Measurements from ENCODE around the gene STAT5B.
A peak's percentile ranks its signal among the peaks of the same experiment; 100 is the strongest.

STAT5B gene

DNA sequence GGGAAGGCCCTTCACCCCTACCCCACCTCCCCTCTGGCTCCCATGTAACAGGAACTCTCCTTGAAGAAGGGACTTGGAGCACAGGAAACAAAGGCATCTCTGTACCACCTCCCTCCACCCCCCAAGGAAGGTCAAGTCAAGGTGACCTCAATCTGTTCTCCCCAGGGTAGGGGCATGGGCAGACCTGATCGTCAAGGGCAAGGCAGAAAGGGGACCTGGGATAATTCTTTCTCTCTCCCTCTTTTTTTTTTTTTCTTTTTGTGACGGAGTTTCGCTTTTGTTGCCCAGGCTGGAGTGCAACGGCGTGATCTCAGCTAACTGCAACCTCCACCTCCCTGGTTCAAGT, 7.8 kb upstream of the STAT5B start:
- H3K36me3 ChIP-seq (ENCODE audit: insufficient read depth, low read length) = no peaks in the 10 kb centered on the region
- H3K27me3 ChIP-seq (ENCODE audit: insufficient read depth, low read length) = no peaks in the 10 kb centered on the region
- no peak overlapping the region for H3K27ac ChIP-seq (ENCODE audit: low read depth, low read length)
- peaks cover 12% of the 10 kb centered on the region for H3K4me1 ChIP-seq (ENCODE audit: control insufficient read depth, insufficient read depth, low read length, unreplicated experiment)
- H3K4me3 ChIP-seq (ENCODE audit: low read depth, low read length) = no peak overlapping the region
- no peak overlapping the region for H2AFZ ChIP-seq (ENCODE audit: low read length, unreplicated experiment)
- H3K79me2 ChIP-seq (ENCODE audit: control insufficient read depth, insufficient read depth, low read length, unreplicated experiment) = no peaks in the 10 kb centered on the region

DNA sequence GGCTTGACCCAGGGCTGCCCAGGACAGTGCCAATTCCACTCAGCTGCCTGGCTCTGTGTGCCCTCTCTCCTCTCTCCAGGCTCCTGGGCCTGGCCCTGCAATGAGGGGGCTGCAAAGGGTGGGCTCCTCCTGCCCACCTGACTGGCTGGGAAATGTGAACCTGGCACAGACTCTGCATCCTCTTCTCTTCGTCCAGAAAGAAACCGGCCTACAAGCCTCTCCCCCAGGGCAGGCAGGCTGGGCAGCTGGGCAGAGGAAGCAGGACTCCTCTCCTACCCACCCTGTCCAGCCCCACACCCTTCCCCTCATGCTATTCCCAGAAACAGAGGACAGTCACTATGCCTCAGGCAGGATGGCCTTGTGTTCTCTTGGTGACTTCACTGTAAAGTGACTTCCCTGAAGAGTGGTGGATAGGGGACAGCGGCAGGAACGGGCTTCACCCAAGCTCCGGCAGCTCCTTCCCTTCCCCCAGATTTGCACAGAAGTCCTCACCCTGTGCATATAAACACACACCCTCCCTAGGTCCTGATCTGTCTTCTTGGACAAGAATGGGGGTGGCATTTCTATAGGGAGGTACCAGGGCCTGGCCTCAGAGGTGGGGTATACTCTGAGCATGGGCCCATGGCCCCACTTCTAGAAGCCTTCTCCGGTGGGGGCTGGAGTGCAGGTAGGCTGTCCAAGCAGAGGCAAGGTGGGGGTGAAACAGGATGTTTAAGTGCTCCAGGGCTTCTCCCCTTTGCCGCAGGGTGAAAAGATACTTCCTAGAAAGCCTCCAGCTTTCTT, 7.2 kb upstream of the STAT5B start:
- H3K4me3 ChIP-seq (ENCODE audit: low read depth, low read length) = no peak overlapping the region
- no peak overlapping the region for H2AFZ ChIP-seq (ENCODE audit: low read length, unreplicated experiment)
- no peaks in the 10 kb centered on the region for H3K36me3 ChIP-seq (ENCODE audit: insufficient read depth, low read length)
- no peak overlapping the region for H3K27ac ChIP-seq (ENCODE audit: low read depth, low read length)
- H3K4me1 ChIP-seq (ENCODE audit: control insufficient read depth, insufficient read depth, low read length, unreplicated experiment) = peaks cover 9% of the 10 kb centered on the region
- H3K27me3 ChIP-seq (ENCODE audit: insufficient read depth, low read length) = no peaks in the 10 kb centered on the region
- no peaks in the 10 kb centered on the region for H3K79me2 ChIP-seq (ENCODE audit: control insufficient read depth, insufficient read depth, low read length, unreplicated experiment)

DNA sequence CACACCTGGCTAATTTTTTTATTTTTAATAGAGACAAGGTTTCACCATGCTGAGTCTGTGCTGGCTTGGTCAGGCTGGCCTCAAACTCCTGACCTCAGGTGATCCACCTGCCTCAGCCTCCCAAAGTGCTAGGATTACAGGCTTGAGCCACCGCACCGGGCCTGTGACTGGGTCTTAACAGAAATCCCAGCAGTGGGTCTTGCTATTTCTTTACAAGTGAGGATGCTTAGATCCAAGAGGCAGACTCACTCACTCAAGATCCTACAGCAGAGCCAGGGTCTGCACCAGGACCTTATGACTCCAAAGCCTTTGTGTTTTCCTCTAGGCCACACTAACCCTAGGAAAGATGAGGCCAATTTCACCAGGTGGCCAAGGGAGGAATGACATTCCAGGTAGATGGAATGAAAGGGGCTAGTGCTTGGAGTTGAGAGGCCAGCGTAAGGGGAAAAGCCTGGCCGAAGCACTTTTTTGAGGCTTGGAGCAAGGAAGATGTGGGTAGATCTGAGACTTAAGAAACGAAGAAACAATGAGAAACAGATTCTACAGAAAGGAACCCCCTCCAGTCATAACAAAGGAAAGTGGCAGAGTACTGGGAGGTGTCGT, 6.4 kb upstream of the STAT5B start:
- peaks cover 9% of the 10 kb centered on the region for H3K4me1 ChIP-seq (ENCODE audit: control insufficient read depth, insufficient read depth, low read length, unreplicated experiment)

DNA sequence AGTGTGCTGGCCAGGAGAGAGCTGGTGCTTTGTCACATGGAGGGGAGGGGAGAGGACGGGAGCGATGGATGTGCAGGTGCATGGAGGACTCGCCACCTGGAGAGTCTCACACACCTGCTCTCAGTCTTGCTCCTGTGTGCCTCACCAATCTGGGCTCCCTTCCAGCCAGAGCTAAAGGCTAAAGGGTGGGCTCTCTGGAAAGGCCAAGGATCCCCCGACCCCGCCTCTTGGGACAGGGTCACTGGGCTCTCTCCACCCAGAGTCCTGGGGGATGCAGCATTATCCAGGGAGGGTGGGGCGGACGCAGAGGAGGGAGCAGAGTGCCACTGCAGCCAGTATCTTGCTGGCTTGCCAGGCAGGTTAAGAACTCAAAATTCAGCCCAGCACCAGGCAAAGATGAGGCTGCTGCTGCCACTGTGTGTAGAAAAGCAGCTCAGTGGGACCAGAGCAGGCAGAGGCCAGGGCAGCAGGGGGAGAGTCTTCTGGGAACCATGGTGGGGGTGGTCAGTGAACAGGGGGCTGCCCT, 5.4 kb upstream of the STAT5B start:
- H3K4me3 ChIP-seq (ENCODE audit: low read depth, low read length) = no peak overlapping the region
- no peak overlapping the region for H2AFZ ChIP-seq (ENCODE audit: low read length, unreplicated experiment)
- H3K79me2 ChIP-seq (ENCODE audit: control insufficient read depth, insufficient read depth, low read length, unreplicated experiment) = no peaks in the 10 kb centered on the region
- H3K36me3 ChIP-seq (ENCODE audit: insufficient read depth, low read length) = no peaks in the 10 kb centered on the region
- peaks cover 2% of the 10 kb centered on the region for H3K4me1 ChIP-seq (ENCODE audit: control insufficient read depth, insufficient read depth, low read length, unreplicated experiment)
- H3K27ac ChIP-seq (ENCODE audit: low read depth, low read length) = no peak overlapping the region
- H3K27me3 ChIP-seq (ENCODE audit: insufficient read depth, low read length) = no peaks in the 10 kb centered on the region

More for the DNA sequence above, 6.4 kb upstream of the STAT5B start:
- Histone ChIP-seq H3K27me3 (ENCODE audit: insufficient read depth, low read length) (no peaks in the 10 kb centered on the region), H3K36me3 (ENCODE audit: insufficient read depth, low read length) (no peaks in the 10 kb centered on the region), H2AFZ (ENCODE audit: low read length, unreplicated experiment) (no peak overlapping the region), H3K27ac (ENCODE audit: low read depth, low read length) (no peak overlapping the region), H3K4me3 (ENCODE audit: low read depth, low read length) (no peak overlapping the region), H3K79me2 (ENCODE audit: control insufficient read depth, insufficient read depth, low read length, unreplicated experiment) (no peaks in the 10 kb centered on the region)

DNA sequence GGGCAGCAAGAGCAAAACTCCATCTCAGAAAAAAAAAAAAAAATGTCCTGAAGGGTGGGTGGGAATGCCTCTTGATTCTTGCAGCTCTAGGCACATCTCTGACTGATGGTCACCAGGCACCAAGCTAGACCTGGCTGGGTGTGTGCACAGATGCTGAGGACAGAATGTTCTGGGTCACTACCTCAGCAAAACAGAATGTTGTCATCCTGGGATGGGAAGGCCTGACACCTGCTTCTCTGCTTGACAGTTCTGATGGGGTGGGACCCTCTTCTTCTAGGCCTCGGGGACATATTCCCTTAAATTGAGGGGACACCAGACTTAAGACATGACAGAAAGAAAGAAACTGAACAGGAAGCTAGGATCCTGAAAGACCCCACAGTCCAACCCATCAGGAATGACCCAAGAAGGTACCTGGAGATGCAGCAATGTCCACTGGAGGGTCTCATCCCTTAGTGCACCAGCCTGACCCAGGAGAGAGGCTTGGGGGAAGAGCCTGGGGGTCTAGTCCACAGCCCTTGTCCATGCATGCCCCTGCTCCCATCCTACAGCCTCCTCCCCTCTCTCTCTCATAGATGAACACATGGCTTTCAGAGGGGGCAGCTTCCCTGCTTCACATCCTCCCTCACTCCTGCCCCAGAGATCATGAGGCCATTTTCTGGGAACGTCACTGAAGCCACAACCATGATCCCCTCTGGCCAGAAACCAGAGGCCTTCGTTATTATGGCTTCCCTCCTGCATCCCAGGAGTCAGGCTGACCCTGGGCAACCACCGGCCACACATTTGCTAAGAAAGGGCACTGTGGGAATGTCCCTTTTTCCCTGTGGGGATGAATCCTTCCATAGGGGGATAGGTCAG, 3.8 kb upstream of the STAT5B start:
- H3K27me3 ChIP-seq (ENCODE audit: insufficient read depth, low read length) = no peaks in the 10 kb centered on the region
- no peak overlapping the region for H3K4me3 ChIP-seq (ENCODE audit: low read depth, low read length)
- H3K36me3 ChIP-seq (ENCODE audit: insufficient read depth, low read length) = no peaks in the 10 kb centered on the region
- no peak overlapping the region for H3K27ac ChIP-seq (ENCODE audit: low read depth, low read length)
- peaks cover 2% of the 10 kb centered on the region for H3K4me1 ChIP-seq (ENCODE audit: control insufficient read depth, insufficient read depth, low read length, unreplicated experiment)
- no peak overlapping the region for H2AFZ ChIP-seq (ENCODE audit: low read length, unreplicated experiment)
- peaks cover 9% of the 10 kb centered on the region for H3K79me2 ChIP-seq (ENCODE audit: control insufficient read depth, insufficient read depth, low read length, unreplicated experiment)

DNA sequence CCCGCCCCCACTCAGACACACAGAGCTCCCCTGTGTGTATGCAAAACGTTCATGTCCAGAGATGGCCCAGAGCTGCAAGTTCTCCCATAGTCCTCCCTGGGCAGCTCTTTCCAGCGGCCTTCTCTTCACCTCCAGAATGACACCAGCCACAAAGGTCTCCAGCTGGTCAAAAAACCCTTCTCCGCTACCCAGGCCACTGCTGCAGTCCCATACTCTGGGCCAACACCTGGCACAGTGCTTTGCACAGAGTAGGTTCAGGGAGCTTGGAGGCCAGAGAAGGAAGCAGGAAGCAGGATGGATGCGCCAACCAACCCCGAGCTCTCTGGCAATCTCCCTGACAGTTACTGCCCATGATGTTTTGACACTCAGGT, 1.1 kb upstream of the STAT5B start:
- H3K36me3 ChIP-seq (ENCODE audit: insufficient read depth, low read length) = no peaks in the 10 kb centered on the region
- no peak overlapping the region for H2AFZ ChIP-seq (ENCODE audit: low read length, unreplicated experiment)
- H3K27ac ChIP-seq (ENCODE audit: low read depth, low read length) = no peak overlapping the region

DNA sequence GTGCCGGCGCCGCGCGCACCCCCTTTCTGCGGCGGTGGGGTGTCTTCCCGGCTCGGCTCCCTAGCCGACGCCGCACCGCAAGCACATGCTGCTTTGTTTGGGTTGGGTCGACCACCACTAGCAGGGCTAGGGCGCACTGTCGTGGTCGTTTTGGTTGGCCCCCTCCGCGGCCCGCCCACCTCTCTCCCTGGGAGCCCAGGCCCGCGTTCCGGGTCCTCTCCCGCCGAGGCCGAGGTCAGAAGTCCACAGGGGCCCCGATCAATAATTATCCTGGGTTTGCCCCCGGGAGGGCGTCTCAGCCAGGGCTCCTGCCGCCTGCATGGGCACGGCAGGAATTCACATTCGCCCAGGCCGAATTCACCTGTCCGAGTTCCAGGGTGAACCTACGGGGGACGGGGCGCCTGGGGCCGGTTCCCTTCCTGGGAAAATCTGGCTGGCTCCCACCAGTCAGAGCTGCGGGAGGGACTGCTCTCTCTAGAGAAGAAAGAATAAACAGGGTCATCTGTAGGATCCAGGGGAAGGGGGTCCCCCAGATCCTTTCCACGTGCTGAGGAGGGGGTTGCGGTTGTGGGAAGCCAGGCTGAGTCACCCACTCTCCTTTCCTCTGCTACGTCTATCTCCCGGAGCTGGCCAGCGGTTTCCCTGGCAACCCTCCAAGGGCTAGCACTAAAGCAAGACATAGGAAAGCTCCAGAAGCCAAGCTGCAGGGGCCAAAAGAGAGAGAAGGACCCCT, 584 bp upstream of the STAT5B start:
- Histone ChIP-seq H3K27ac (ENCODE audit: low read depth, low read length) (no peak overlapping the region), H3K4me3 (ENCODE audit: low read depth, low read length) (peak overlapping the region; percentile 98), H3K79me2 (ENCODE audit: control insufficient read depth, insufficient read depth, low read length, unreplicated experiment) (peaks cover 38% of the 10 kb centered on the region), H3K4me1 (ENCODE audit: control insufficient read depth, insufficient read depth, low read length, unreplicated experiment) (peaks cover 11% of the 10 kb centered on the region), H2AFZ (ENCODE audit: low read length, unreplicated experiment) (peak overlapping the region; percentile 70), H3K27me3 (ENCODE audit: insufficient read depth, low read length) (no peaks in the 10 kb centered on the region), H3K36me3 (ENCODE audit: insufficient read depth, low read length) (no peaks in the 10 kb centered on the region)

More for the DNA sequence above, 1.1 kb upstream of the STAT5B start:
- Histone ChIP-seq H3K4me1 (ENCODE audit: control insufficient read depth, insufficient read depth, low read length, unreplicated experiment) (peaks cover 11% of the 10 kb centered on the region), H3K27me3 (ENCODE audit: insufficient read depth, low read length) (no peaks in the 10 kb centered on the region), H3K79me2 (ENCODE audit: control insufficient read depth, insufficient read depth, low read length, unreplicated experiment) (peaks cover 32% of the 10 kb centered on the region), H3K4me3 (ENCODE audit: low read depth, low read length) (peak overlapping the region; percentile 98; the same call in 1 of the 2 replicates)

DNA sequence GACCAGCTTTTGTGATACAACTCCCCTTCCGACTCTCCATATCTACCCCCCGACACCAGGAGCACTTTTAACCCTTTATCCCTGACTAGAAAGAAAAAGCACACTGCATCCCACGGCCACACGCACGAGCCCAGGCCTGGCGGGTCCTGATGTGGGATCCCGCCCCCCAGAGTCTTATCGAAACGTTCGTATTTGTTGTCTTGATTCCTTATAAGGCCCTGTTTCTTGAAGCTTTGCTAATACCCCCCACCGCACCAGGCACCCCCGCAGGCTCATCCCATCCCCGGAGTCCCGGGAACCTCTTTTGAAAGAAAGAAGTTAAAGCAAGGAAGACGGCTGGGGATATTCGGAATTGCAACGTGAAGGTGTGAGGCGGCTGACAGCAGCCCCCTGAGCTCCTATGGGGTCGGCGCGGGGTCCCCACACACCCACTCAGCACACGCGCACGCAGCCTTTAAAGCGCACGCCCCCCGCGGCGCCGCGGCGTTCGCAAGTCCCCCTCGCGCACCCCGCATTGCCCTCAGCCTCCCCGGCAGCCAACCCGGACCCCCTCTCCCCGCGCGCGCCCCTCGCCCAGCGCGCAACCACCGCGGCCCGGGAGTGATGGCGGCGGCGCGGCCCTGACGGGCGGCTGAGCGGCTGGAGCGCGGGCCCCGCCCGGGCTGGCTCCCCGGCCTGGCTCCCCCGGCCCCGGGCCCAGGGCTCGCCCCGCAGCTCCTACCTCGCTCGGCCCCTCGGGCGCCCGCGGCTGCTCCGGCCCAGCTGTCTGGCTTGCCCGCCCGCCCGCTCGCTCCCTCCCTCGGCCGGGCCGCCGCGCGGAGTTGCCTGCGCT, 448 bp downstream of the STAT5B start:
- H2AFZ ChIP-seq (ENCODE audit: low read length, unreplicated experiment) = peak overlapping the region; percentile 70
- H3K4me3 ChIP-seq (ENCODE audit: low read depth, low read length) = peak overlapping the region; percentile 98
- H3K79me2 ChIP-seq (ENCODE audit: control insufficient read depth, insufficient read depth, low read length, unreplicated experiment) = peaks cover 42% of the 10 kb centered on the region
- H3K27ac ChIP-seq (ENCODE audit: low read depth, low read length) = no peak overlapping the region
- no peaks in the 10 kb centered on the region for H3K27me3 ChIP-seq (ENCODE audit: insufficient read depth, low read length)
- H3K4me1 ChIP-seq (ENCODE audit: control insufficient read depth, insufficient read depth, low read length, unreplicated experiment) = peaks cover 11% of the 10 kb centered on the region
- H3K36me3 ChIP-seq (ENCODE audit: insufficient read depth, low read length) = no peaks in the 10 kb centered on the region

DNA sequence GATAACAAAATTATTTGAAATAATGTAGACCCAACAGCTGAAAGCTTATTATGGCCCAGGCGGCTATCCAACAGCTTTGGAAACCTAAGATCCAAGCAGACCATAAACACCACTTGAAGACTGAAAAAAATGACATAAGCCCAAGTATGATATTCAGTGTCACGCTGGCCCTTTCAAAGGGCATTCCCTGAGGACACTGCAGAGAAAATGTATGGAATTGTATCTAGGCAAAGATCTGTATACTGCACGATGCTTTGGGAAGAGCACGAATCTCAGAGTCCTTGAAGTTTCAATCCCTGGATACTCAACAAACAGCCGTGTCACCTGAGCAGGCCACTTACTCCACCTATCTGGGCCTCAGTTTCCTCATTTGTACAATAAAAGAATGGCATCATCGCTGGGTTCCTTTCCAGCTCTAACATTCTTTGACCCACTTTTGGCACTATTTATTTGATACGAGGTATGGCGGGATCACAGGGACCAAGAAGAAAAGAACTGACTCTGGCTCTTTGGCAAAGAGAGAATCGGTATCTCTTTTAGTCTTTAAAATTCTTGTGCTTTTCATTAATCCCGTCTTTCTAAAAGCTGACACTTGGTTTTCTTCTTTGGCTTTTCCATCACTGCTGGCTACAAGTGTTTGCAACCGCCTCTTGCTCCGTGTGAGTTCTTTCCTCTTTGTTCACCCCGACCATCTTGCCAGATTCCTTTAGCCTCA, 1.2 kb downstream of the STAT5B start:
- Histone ChIP-seq H3K79me2 (ENCODE audit: control insufficient read depth, insufficient read depth, low read length, unreplicated experiment) (peaks cover 44% of the 10 kb centered on the region), H3K36me3 (ENCODE audit: insufficient read depth, low read length) (no peaks in the 10 kb centered on the region), H3K27me3 (ENCODE audit: insufficient read depth, low read length) (no peaks in the 10 kb centered on the region), H3K4me3 (ENCODE audit: low read depth, low read length) (peak overlapping the region; percentile 98), H2AFZ (ENCODE audit: low read length, unreplicated experiment) (peak overlapping the region; percentile 70), H3K4me1 (ENCODE audit: control insufficient read depth, insufficient read depth, low read length, unreplicated experiment) (peaks cover 11% of the 10 kb centered on the region), H3K27ac (ENCODE audit: low read depth, low read length) (no peak overlapping the region)
